Peyer's patch (tissue), 4 donors: ENCODE measurements around the gene AKAP1. TPM values are rescaled to one million over a fixed set of nuclear protein-coding genes. Genes with fewer than 3 reads are reported as not detected.

Experiments
- DNase-seq, 3 donors: peaks; one replicate each; pipeline ENCODE4 v3.0.0-alpha.2; 2017 to 2019
- H3K27ac ChIP-seq, 4 donors: fragments of 200-600 bp; sonication (generic); one replicate each; pipeline ENCODE4 v1.5.1; 2016 to 2019
- H3K27me3 ChIP-seq, 2 donors: fragments of 200-600 bp; sonication (generic); one replicate each; pipeline ENCODE4 v1.5.1; 2019
- H3K36me3 ChIP-seq, 3 donors: fragments of 200-600 bp; sonication (generic); one replicate each; pipeline ENCODE4 v1.5.1; 2016 to 2019
- H3K4me1 ChIP-seq, 4 donors: fragments of 200-600 bp; sonication (generic); one replicate each; pipeline ENCODE4 v1.5.1; 2016 to 2019
- H3K4me3 ChIP-seq, 4 donors: fragments of 200-600 bp; sonication (generic); 1 replicate in 3 of 4; 2 replicates in 1 of 4; pipeline ENCODE4 v1.5.1; 2016 to 2019; ENCODE audit warnings: mild to moderate bottlenecking in 1 of 4
- H3K9me3 ChIP-seq, 4 donors: fragments of 200-600 bp; sonication (generic); one replicate each; pipeline ENCODE4 v1.5.1; 2016 to 2019; ENCODE audit warnings: mild to moderate bottlenecking in 1 of 4
- CTCF ChIP-seq, 6 experiments: fragments of 450-650 bp in 4 of 6; fragments of 200-600 bp in 2 of 6; sonication (generic) in 1 of 6; IDR thresholded peaks; one replicate each; pipeline ENCODE4 v1.5.1; 2017 to 2019; ENCODE audit warnings: antibody characterized with exemption in 6 of 6, mild to moderate bottlenecking in 3 of 6, moderate library complexity in 1 of 6
- POLR2A ChIP-seq, 2 donors: fragments of 450-650 bp; IDR thresholded peaks; one replicate each; pipeline ENCODE4 v1.5.1; 2017; ENCODE audit warnings: antibody characterized with exemption in 2 of 2, mild to moderate bottlenecking in 2 of 2, moderate library complexity in 2 of 2
- total RNA-seq, 4 donors: library from RNA; depleted of rRNA; stranded (reverse); fragments of >200 nt; gene quantifications; one replicate each; pipeline ENCODE4 v1.1.0, GENCODE V29; 2016

Gene AKAP1
- total RNA-seq, 4 donors from 2014 or later = 123 to 203 (median 166) TPM

- H3K27me3 ChIP-seq = peaks cover 0 to 5% of the 10 kb centered on the region in 2 donors
- H3K27ac ChIP-seq = no peak overlapping the region
- H3K4me1 ChIP-seq = peaks cover 0 to 11% (median 2%) of the 10 kb centered on the region in 4 donors
- DNase-seq = no peak
- H3K36me3 ChIP-seq = no peaks in the 10 kb centered on the region
- TF ChIP-seq POLR2A (IDR thresholded peaks at IDR 0.05) = no peak
- H3K4me3 ChIP-seq = no peak overlapping the region
- no peaks in the 10 kb centered on the region for H3K9me3 ChIP-seq
Observed at GRCh38 chr17:57050306-57050705, 34.7 kb upstream of the AKAP1 start.

GRCh38 chr17:57051886-57052361 is 33.1 kb upstream of the AKAP1 start:
- Histone ChIP-seq H3K4me1 (peaks cover 0 to 9% (median 0%) of the 10 kb centered on the region in 4 donors), H3K27ac (no peak overlapping the region), H3K4me3 (no peak overlapping the region), H3K27me3 (no peaks in the 10 kb centered on the region), H3K9me3 (no peaks in the 10 kb centered on the region), H3K36me3 (no peaks in the 10 kb centered on the region)
- TF ChIP-seq CTCF (IDR thresholded peaks at IDR 0.05) = no peak
- TF ChIP-seq POLR2A (IDR thresholded peaks at IDR 0.05) = no peak
- no peak for DNase-seq

- Histone ChIP-seq H3K4me1 (no peaks in the 10 kb centered on the region), H3K9me3 (no peaks in the 10 kb centered on the region), H3K27ac (no peak overlapping the region), H3K27me3 (no peaks in the 10 kb centered on the region), H3K4me3 (no peak overlapping the region), H3K36me3 (no peaks in the 10 kb centered on the region)
- no peak for TF ChIP-seq POLR2A (IDR thresholded peaks at IDR 0.05)
- DNase-seq = no peak
Observed at GRCh38 chr17:57062865-57063264, 22.2 kb upstream of the AKAP1 start.

GRCh38 chr17:57067162-57067561 is 17.9 kb upstream of the AKAP1 start:
- Histone ChIP-seq H3K4me3 (no peak overlapping the region), H3K4me1 (no peaks in the 10 kb centered on the region), H3K27me3 (no peaks in the 10 kb centered on the region), H3K9me3 (no peaks in the 10 kb centered on the region), H3K36me3 (no peaks in the 10 kb centered on the region), H3K27ac (no peak overlapping the region)
- no peak for TF ChIP-seq POLR2A (IDR thresholded peaks at IDR 0.05)
- no peak for TF ChIP-seq CTCF (IDR thresholded peaks at IDR 0.05)
- no peak for DNase-seq

- DNase-seq = no peak
- no peaks in the 10 kb centered on the region for H3K27me3 ChIP-seq
- H3K4me3 ChIP-seq = no peak overlapping the region
- H3K9me3 ChIP-seq = no peaks in the 10 kb centered on the region
- H3K36me3 ChIP-seq = no peaks in the 10 kb centered on the region
- no peak overlapping the region for H3K27ac ChIP-seq
- no peak for TF ChIP-seq POLR2A (IDR thresholded peaks at IDR 0.05)
- no peak for TF ChIP-seq CTCF (IDR thresholded peaks at IDR 0.05)
- H3K4me1 ChIP-seq = no peaks in the 10 kb centered on the region
Observed at GRCh38 chr17:57067781-57068180, 17.3 kb upstream of the AKAP1 start.

- no peak overlapping the region for H3K4me3 ChIP-seq
- no peak overlapping the region for H3K27ac ChIP-seq
- no peak for DNase-seq
- no peaks in the 10 kb centered on the region for H3K9me3 ChIP-seq
- no peaks in the 10 kb centered on the region for H3K36me3 ChIP-seq
- no peaks in the 10 kb centered on the region for H3K27me3 ChIP-seq
- no peak for TF ChIP-seq CTCF (IDR thresholded peaks at IDR 0.05)
- no peak for TF ChIP-seq POLR2A (IDR thresholded peaks at IDR 0.05)
- H3K4me1 ChIP-seq = no peaks in the 10 kb centered on the region
Observed at GRCh38 chr17:57068222-57068658, 16.8 kb upstream of the AKAP1 start.

GRCh38 chr17:57068707-57069106 is 16.3 kb upstream of the AKAP1 start:
- H3K9me3 ChIP-seq = no peaks in the 10 kb centered on the region
- no peak overlapping the region for H3K27ac ChIP-seq
- no peaks in the 10 kb centered on the region for H3K4me1 ChIP-seq
- no peak for TF ChIP-seq CTCF (IDR thresholded peaks at IDR 0.05)
- no peak for TF ChIP-seq POLR2A (IDR thresholded peaks at IDR 0.05)
- DNase-seq = no peak
- H3K27me3 ChIP-seq = no peaks in the 10 kb centered on the region
- no peaks in the 10 kb centered on the region for H3K36me3 ChIP-seq
- no peak overlapping the region for H3K4me3 ChIP-seq
